Neuronal stem cell (in vitro differentiated cells): Measurements from ENCODE around the gene CYP2W1.
"Not testable (repeated sequence)": the region's sequence is repeated elsewhere in the genome, so short reads cannot be mapped to it uniquely, and the experiment has no call there.

Source experiments
- DNase-seq: peaks from one replicate; pipeline ENCODE4 v3.0.0-alpha.2; 2013; ENCODE audit warnings: low spot score
- H2AFZ ChIP-seq: one replicate; pipeline ENCODE4 v1.6.1; 2013; ENCODE audit warnings: mild to moderate bottlenecking, low read length, inconsistent platforms
- H2AK5ac ChIP-seq: 2 replicates; pipeline ENCODE4 v1.6.1; 2013; ENCODE audit warnings: low read depth, mild to moderate bottlenecking, inconsistent platforms, low read length, moderate library complexity, mixed read lengths
- H2BK120ac ChIP-seq: 2 replicates; pipeline ENCODE4 v1.6.1; 2013; ENCODE audit warnings: low read depth, mild to moderate bottlenecking, inconsistent platforms, low read length, moderate library complexity, mixed read lengths
- H2BK12ac ChIP-seq: one replicate; pipeline ENCODE4 v1.6.1; 2013; ENCODE audit warnings: low read length, inconsistent platforms
- H2BK15ac ChIP-seq: 2 replicates; pipeline ENCODE4 v1.6.1; 2013; ENCODE audit warnings: mild to moderate bottlenecking, low read length, inconsistent platforms, mixed read lengths
- H2BK5ac ChIP-seq: one replicate; pipeline ENCODE4 v1.6.1; 2013; ENCODE audit warnings: inconsistent platforms, mild to moderate bottlenecking, low read length, moderate library complexity
- H3K14ac ChIP-seq: one replicate; pipeline ENCODE4 v1.6.1; 2013; ENCODE audit warnings: low read length, inconsistent platforms
- H3K18ac ChIP-seq: 2 replicates; pipeline ENCODE4 v1.6.1; 2013; ENCODE audit warnings: low read length, inconsistent platforms
- H3K23ac ChIP-seq: 2 replicates; pipeline ENCODE4 v1.6.1; 2013; ENCODE audit warnings: low read depth, mild to moderate bottlenecking, mixed read lengths, low read length, inconsistent platforms; ENCODE audit not compliant: poor library complexity
- H3K27ac ChIP-seq: replicated peaks from 3 replicates; pipeline ENCODE4 v1.5.1; 2013; ENCODE audit warnings: low read length, inconsistent platforms
- H3K27me3 ChIP-seq, 3 experiments: 2 replicates each; pipeline ENCODE4 v1.6.1; 2013; ENCODE audit warnings: low read length in 3 of 3, mild to moderate bottlenecking in 2 of 3, inconsistent platforms in 1 of 3, low read depth in 1 of 3, mixed read lengths in 1 of 3, moderate library complexity in 1 of 3; ENCODE audit not compliant: control insufficient read depth in 3 of 3, insufficient read depth in 3 of 3
- H3K36me3 ChIP-seq, 2 donors: replicated peaks in 1 of 2; 2 replicates each; pipeline ENCODE4 v1.6.1; 2013; ENCODE audit warnings: low read length in 2 of 2; ENCODE audit not compliant: control insufficient read depth in 2 of 2, insufficient read depth in 2 of 2
- H3K4ac ChIP-seq: 2 replicates; pipeline ENCODE4 v1.6.1; 2013; ENCODE audit warnings: inconsistent platforms, mild to moderate bottlenecking, low read length, moderate library complexity
- H3K4me1 ChIP-seq, 2 donors: 1 replicate in 1 of 2; 2 replicates in 1 of 2; pipeline ENCODE4 v1.6.1; 2013; ENCODE audit warnings: low read length in 2 of 2, low read depth in 1 of 2; ENCODE audit not compliant: control insufficient read depth in 2 of 2, insufficient read depth in 1 of 2
- H3K4me2 ChIP-seq: one replicate; pipeline ENCODE4 v1.6.1; 2013; ENCODE audit warnings: mild to moderate bottlenecking, low read length, inconsistent platforms; ENCODE audit not compliant: insufficient read depth, poor library complexity, severe bottlenecking
- H3K4me3 ChIP-seq, 2 donors: 2 replicates each; pipeline ENCODE4 v1.5.1; 2013; ENCODE audit warnings: low read length in 2 of 2, mild to moderate bottlenecking in 2 of 2, inconsistent platforms in 1 of 2, moderate library complexity in 1 of 2
- H3K79me1 ChIP-seq: one replicate; pipeline ENCODE4 v1.6.1; 2013; ENCODE audit warnings: low read depth, mild to moderate bottlenecking, inconsistent platforms, low read length, moderate library complexity
- H3K9ac ChIP-seq: one replicate; pipeline ENCODE4 v1.6.1; 2013; ENCODE audit warnings: mild to moderate bottlenecking, low read depth, low read length, inconsistent platforms; ENCODE audit not compliant: poor library complexity
- H3K9me3 ChIP-seq, 2 donors: replicated peaks in 1 of 2; 2 replicates each; pipeline versions ENCODE3 to v1.6.1; 2013; ENCODE audit warnings: low read length in 2 of 2, mild to moderate bottlenecking in 2 of 2, inconsistent platforms in 1 of 2, low read depth in 1 of 2, mixed read lengths in 1 of 2, moderate library complexity in 1 of 2; ENCODE audit not compliant: control insufficient read depth in 2 of 2, insufficient read depth in 1 of 2
- H4K8ac ChIP-seq: one replicate; pipeline ENCODE4 v1.6.1; 2013; ENCODE audit warnings: low read depth, mild to moderate bottlenecking, inconsistent platforms, low read length, moderate library complexity
- H4K91ac ChIP-seq: one replicate; pipeline ENCODE4 v1.6.1; 2013; ENCODE audit warnings: low read length, low read depth, mild to moderate bottlenecking, inconsistent platforms; ENCODE audit not compliant: poor library complexity
- WGBS, 2 donors: extraction: QIAGEN DNeasy Blood & Tissue Kit; methylation state at CpG; one replicate each; pipeline ENCODE4 v1.1.7; 2013; ENCODE audit warnings: missing lambda C conversion rate in 2 of 2, mixed read lengths in 1 of 2; ENCODE audit not compliant: insufficient read length in 2 of 2, insufficient replicate concordance in 1 of 2; ENCODE audit errors: extremely low coverage in 2 of 2; 5-methylcytosine and 5-hydroxymethylcytosine counted together

Gene CYP2W1

DNA sequence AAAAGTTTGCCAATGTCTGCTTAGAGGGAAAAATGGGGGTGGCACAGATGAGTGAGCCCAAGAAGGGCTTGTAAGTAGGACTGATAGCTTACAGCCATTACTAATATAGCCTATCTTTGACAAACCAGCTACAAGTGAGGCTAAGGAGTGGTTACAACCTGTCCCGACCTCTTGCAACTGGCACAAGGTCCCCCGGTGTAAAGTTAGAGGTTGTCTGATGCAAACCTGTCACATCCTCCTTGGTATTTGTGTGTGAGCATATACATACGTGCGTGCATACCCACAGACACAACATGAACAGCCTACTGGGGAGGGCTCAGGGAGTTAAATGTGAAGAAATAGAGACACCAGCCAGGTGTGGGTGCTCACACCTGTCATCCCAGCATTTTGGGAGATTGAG, 43.1 kb upstream of the CYP2W1 start:
- Histone ChIP-seq H2BK120ac (no peak overlapping the region), H2BK5ac (no peak overlapping the region), H3K36me3 (no peaks in the 10 kb centered on the region), H2BK15ac (no peak overlapping the region), H3K4me1 (no peaks in the 10 kb centered on the region), H3K27ac (no peak overlapping the region), H3K9ac (no peak overlapping the region), H3K14ac (no peak overlapping the region), H3K18ac (no peak overlapping the region), H4K91ac (no peak overlapping the region), H3K79me1 (no peaks in the 10 kb centered on the region), H3K9me3 (no peaks in the 10 kb centered on the region), H3K4me2 (no peak overlapping the region), H3K27me3 (peaks cover 0 to 27% (median 5%) of the 10 kb centered on the region in 3 experiments), H2AK5ac (no peak overlapping the region), H2BK12ac (no peak overlapping the region), H4K8ac (no peak overlapping the region), H3K23ac (no peak overlapping the region), H2AFZ (no peak overlapping the region), H3K4me3 (peak overlapping the region in 1 of 2 donors; percentile 60), H3K4ac (no peak overlapping the region)
- DNase-seq = no peak
- WGBS, 2 donors = no CpG with 5 or more reads among the region's 4 CpGs

- Histone ChIP-seq H2BK15ac (no peak overlapping the region), H3K18ac (no peak overlapping the region)
- WGBS, 2 donors = no CpG with 5 or more reads among the region's 2 CpGs
Observed at GRCh38 chr7:940599-941408, 42.2 kb upstream of the CYP2W1 start.

GRCh38 chr7:943793-944192, 39.2 kb upstream of the CYP2W1 start:
- not testable (repeated sequence) for H2AK5ac ChIP-seq, H3K4me1 ChIP-seq, H3K4me2 ChIP-seq, H3K23ac ChIP-seq, DNase-seq, H2BK15ac ChIP-seq, H3K27ac ChIP-seq, H2AFZ ChIP-seq, H3K4me3 ChIP-seq, H3K14ac ChIP-seq, H4K91ac ChIP-seq, H3K9ac ChIP-seq, H2BK12ac ChIP-seq, H3K18ac ChIP-seq, H3K4ac ChIP-seq, H4K8ac ChIP-seq, H3K9me3 ChIP-seq, H2BK5ac ChIP-seq, H3K79me1 ChIP-seq, H2BK120ac ChIP-seq, H3K36me3 ChIP-seq
- no CpG with 5 or more reads among the region's 4 CpGs for WGBS, 2 donors
- peaks cover 0 to 37% (median 5%) of the 10 kb centered on the region in 3 experiments for H3K27me3 ChIP-seq

More at GRCh38 chr7:940599-941408, 42.2 kb upstream of the CYP2W1 start:
- Histone ChIP-seq H3K14ac (no peak overlapping the region), H4K91ac (no peak overlapping the region), H3K36me3 (no peaks in the 10 kb centered on the region), H3K23ac (no peak overlapping the region), H3K27me3 (peaks cover 0 to 33% (median 5%) of the 10 kb centered on the region in 3 experiments), H2BK5ac (no peak overlapping the region), H3K4me1 (no peaks in the 10 kb centered on the region), H3K79me1 (no peaks in the 10 kb centered on the region), H3K9me3 (no peaks in the 10 kb centered on the region), H2BK120ac (no peak overlapping the region), H3K9ac (no peak overlapping the region), H3K27ac (no peak overlapping the region), H3K4ac (no peak overlapping the region), H2BK12ac (no peak overlapping the region), H3K4me3 (no peak overlapping the region), H4K8ac (no peak overlapping the region), H3K4me2 (no peak overlapping the region), H2AK5ac (no peak overlapping the region), H2AFZ (no peak overlapping the region)
- no peak for DNase-seq

GRCh38 chr7:944744-945143, 38.2 kb upstream of the CYP2W1 start:
- no CpG with 5 or more reads among the region's 5 CpGs for WGBS, 2 donors
- peak overlapping the region; percentile 20 for H2BK15ac ChIP-seq

More at GRCh38 chr7:944744-945143, 38.2 kb upstream of the CYP2W1 start:
- no peaks in the 10 kb centered on the region for H3K36me3 ChIP-seq
- H3K4me1 ChIP-seq = no peaks in the 10 kb centered on the region
- no peak overlapping the region for H2AFZ ChIP-seq
- no peak overlapping the region for H4K8ac ChIP-seq
- H3K18ac ChIP-seq = peak overlapping the region; percentile 44
- H3K27ac ChIP-seq = no peak overlapping the region
- no peaks in the 10 kb centered on the region for H3K79me1 ChIP-seq
- peak overlapping the region; percentile 50 for H2AK5ac ChIP-seq
- H2BK5ac ChIP-seq = peak overlapping the region; percentile 48
- no peak overlapping the region for H3K4me3 ChIP-seq
- no peak overlapping the region for H2BK12ac ChIP-seq
- H3K9me3 ChIP-seq = no peaks in the 10 kb centered on the region
- no peak overlapping the region for H4K91ac ChIP-seq
- no peak overlapping the region for H3K23ac ChIP-seq
- DNase-seq = no peak
- H3K4me2 ChIP-seq = no peak overlapping the region
- H3K9ac ChIP-seq = no peak overlapping the region
- H3K27me3 ChIP-seq = peaks cover 0 to 41% (median 5%) of the 10 kb centered on the region in 3 experiments
- no peak overlapping the region for H2BK120ac ChIP-seq
- no peak overlapping the region for H3K14ac ChIP-seq
- H3K4ac ChIP-seq = no peak overlapping the region
